Measurements from ENCODE around the gene POU2AF3. TPM values are rescaled to one million over a fixed set of nuclear protein-coding genes. Genes with fewer than 3 reads are reported as not detected.

POU2AF3 gene
- total RNA-seq (2021; ENCODE audit: unreplicated experiment) = not detected
- polyA plus RNA-seq (2012) = not detected in 2 replicates
- Bru-seq, nascent RNA = not detected
- BruChase-seq, experiment 1, labeled RNA remaining after a 6-hour chase = not detected
- percentile 7 among the genes with signal in this experiment for BruChase-seq, experiment 2, labeled RNA remaining after a 2-hour chase
- long read RNA-seq = 0 reads

DNA sequence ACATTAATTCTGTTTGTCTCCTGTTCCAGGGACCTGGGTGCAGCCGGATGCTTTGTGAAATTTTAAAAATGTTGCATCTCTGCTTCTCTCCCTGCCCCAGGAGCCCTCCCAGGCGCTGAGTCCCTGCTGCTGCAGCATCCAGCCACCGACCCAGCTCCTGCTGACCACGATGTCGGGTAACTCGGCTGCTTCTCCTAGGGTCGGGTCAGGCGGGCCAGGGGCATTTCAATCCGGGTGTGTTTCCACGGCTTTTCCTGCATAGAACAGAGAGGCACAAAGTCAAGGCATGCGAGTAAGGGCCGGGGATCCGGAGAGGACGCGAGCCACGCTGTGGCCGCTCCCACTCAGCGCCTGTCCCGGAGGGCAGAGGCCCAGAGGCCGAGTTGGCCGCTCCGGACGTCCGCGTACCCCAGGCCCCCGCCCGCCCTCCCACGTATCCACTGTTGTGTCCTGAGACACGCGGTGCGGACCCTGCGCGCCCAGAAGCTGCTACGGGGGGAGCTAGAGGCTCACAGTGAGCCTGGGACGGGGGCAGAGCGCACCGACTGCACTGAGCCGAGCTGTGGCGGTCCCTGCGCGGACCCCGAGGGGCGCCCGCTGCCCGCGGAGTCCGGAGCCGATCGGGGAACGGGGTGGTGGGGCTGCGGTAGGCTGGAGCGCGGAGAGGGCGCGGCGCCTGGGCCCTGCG lies at the start of gene POU2AF3:
Gene POU2AF3, plus strand, starts transcription at position 134 of the 688 bp plus-strand sequence. Its CDS starts 36 bp downstream, at position 170.
- no peak within 1 kb of the TSS for H3K4me2 ChIP-seq (ENCODE audit: low read length)
- ChIA-PET POLR2A (no interaction called here), RAD21 (ENCODE audit: low non-redundant PET in 1 of 2, low total read pairs in 2 of 2, uncharacterized antibody in 2 of 2, unreplicated experiment in 2 of 2) (no interaction called here), CTCF (no interaction called here)
- BruUV-seq (replicated peaks) = no TSS peak
- H3K27me3 ChIP-seq (ENCODE audit: insufficient read depth, low read length) = no peaks in the 10 kb centered on the region; the same call in 1 of the 2 replicates
- H3K36me3 ChIP-seq (ENCODE audit: control insufficient read depth in 1 of 2, insufficient read depth in 2 of 2, low read length in 2 of 2) = no peaks in the 10 kb centered on the region
- intact Hi-C loops (cut with micrococcal nuclease) = no loop called here
- H3K4me3 ChIP-seq (replicated peaks in 1 of 2; ENCODE audit: low read depth in 1 of 2, low read length in 2 of 2) = no peak within 1 kb of the TSS
- no peaks in the 10 kb centered on the region for H3K79me2 ChIP-seq (ENCODE audit: insufficient read depth, low read length)
- H3K9ac ChIP-seq (ENCODE audit: low read length) = no peak within 1 kb of the TSS
- no peaks in the 10 kb centered on the region for H3K9me3 ChIP-seq (ENCODE audit: control insufficient read depth in 1 of 2, insufficient read depth in 1 of 2, low read depth in 1 of 2, low read length in 2 of 2)
- DNase-seq (ENCODE audit: low read depth, low spot score) = no peak
- no peaks in the 10 kb centered on the region for H3K9me2 ChIP-seq (ENCODE audit: insufficient read depth)
- no peak within 1 kb of the TSS for H3K27ac ChIP-seq (ENCODE audit: low read depth, low read length)
- no peak within 1 kb of the TSS for H2AFZ ChIP-seq (ENCODE audit: low read depth, low read length, poor library complexity, severe bottlenecking)
- H4K20me1 ChIP-seq (ENCODE audit: insufficient read depth) = no peaks in the 10 kb centered on the region
- H3K4me1 ChIP-seq (ENCODE audit: control insufficient read depth in 1 of 2, insufficient read depth in 2 of 2, low read length in 2 of 2) = no peaks in the 10 kb centered on the region
- no peak for ATAC-seq
- TF ChIP-seq FOSL1 (IDR thresholded peaks at IDR 0.05; ENCODE audit: low read depth) (no peak), TCF7L2 (IDR thresholded peaks at IDR 0.05; ENCODE audit: borderline replicate concordance, extremely low read depth, insufficient read depth, insufficient read length) (no peak), POLR2A (IDR thresholded peaks at IDR 0.05; ENCODE audit: borderline replicate concordance, extremely low read depth, insufficient read depth, insufficient read length) (no peak), SRF (IDR thresholded peaks at IDR 0.05; ENCODE audit: low read depth) (no peak), REST (IDR thresholded peaks at IDR 0.05; ENCODE audit: low read depth) (no peak), JUND (IDR thresholded peaks at IDR 0.05) (no peak), POLR2AphosphoS5 (IDR thresholded peaks at IDR 0.05; ENCODE audit: low read depth, low read length) (no peak), MAX (IDR thresholded peaks at IDR 0.05) (no peak)

Data from HCT116 (cell line).